Natural killer cell (primary cell): ENCODE results near the gene ACTR6. TPM values are rescaled to one million over a fixed set of nuclear protein-coding genes. Genes with fewer than 3 reads are reported as not detected.

Source experiments
- ATAC-seq, 3 donors: fragments of 150-1000 bp in 2 of 3; fragments of 200-7000 bp in 1 of 3; cut with Tn5 transposase; 1 replicate in 1 of 3; 2 replicates in 2 of 3; pipeline ENCODE4 v1.10.0; 2021; ENCODE audit warnings: mild to moderate bottlenecking in 2 of 3, moderate library complexity in 2 of 3
- DNase-seq, 2 donors: peaks; one replicate each; pipeline versions ENCODE4 v3.0.0 to v3.0.0-alpha.2; 2013 to 2021; ENCODE audit warnings: mixed read lengths in 1 of 2
- H3K27ac ChIP-seq: one replicate; pipeline ENCODE4 v1.5.1; 2013; ENCODE audit warnings: mild to moderate bottlenecking, low read length
- H3K27me3 ChIP-seq: one replicate; pipeline ENCODE4 v1.6.1; 2013; ENCODE audit warnings: low read length; ENCODE audit not compliant: control insufficient read depth, insufficient read depth
- H3K36me3 ChIP-seq: one replicate; pipeline ENCODE4 v1.6.1; 2013; ENCODE audit warnings: low read length; ENCODE audit not compliant: control insufficient read depth, insufficient read depth
- H3K4me1 ChIP-seq: one replicate; pipeline ENCODE4 v1.6.1; 2013; ENCODE audit warnings: low read length; ENCODE audit not compliant: control insufficient read depth, insufficient read depth
- H3K4me3 ChIP-seq: one replicate; pipeline ENCODE4 v1.5.1; 2013; ENCODE audit warnings: low read length
- H3K9me3 ChIP-seq: one replicate; pipeline ENCODE4 v1.6.1; 2013; ENCODE audit warnings: low read length; ENCODE audit not compliant: control insufficient read depth, insufficient read depth
- H3K27ac Mint-ChIP-seq, 2 donors: one replicate each; pipeline ENCODE4 v1.8.0; 2022; ENCODE audit warnings: mild to moderate bottlenecking in 2 of 2, mixed read lengths in 2 of 2, moderate library complexity in 1 of 2
- H3K27me3 Mint-ChIP-seq, 2 donors: one replicate each; pipeline ENCODE4 v1.8.0; 2022; ENCODE audit warnings: low read depth in 2 of 2, mixed read lengths in 2 of 2
- H3K36me3 Mint-ChIP-seq: one replicate; pipeline ENCODE4 v1.8.0; 2022; ENCODE audit warnings: mixed read lengths
- H3K4me1 Mint-ChIP-seq, 2 donors: one replicate each; pipeline ENCODE4 v1.8.0; 2022; ENCODE audit warnings: mixed read lengths in 2 of 2
- H3K4me3 Mint-ChIP-seq: one replicate; pipeline ENCODE4 v1.8.0; 2022; ENCODE audit warnings: mild to moderate bottlenecking, moderate library complexity, mixed read lengths
- H3K9me3 Mint-ChIP-seq, 2 donors: one replicate each; pipeline ENCODE4 v1.8.0; 2022; ENCODE audit warnings: mixed read lengths in 2 of 2
- CTCF ChIP-seq: fragments of 200-600 bp; IDR thresholded peaks from one replicate; pipeline ENCODE4 v1.8.0; 2022; ENCODE audit warnings: antibody characterized with exemption
- WGBS: methylation state at CpG from one replicate; pipeline ENCODE4 v1.1.7; 2013; ENCODE audit warnings: missing lambda C conversion rate; ENCODE audit not compliant: insufficient coverage; 5-methylcytosine and 5-hydroxymethylcytosine counted together
- intact Hi-C: fragments of 100-400 bp; cut with micrococcal nuclease; formaldehyde crosslinking; loops from one replicate; pipeline ENCODE4 v1.14.2; 2022
- total RNA-seq, 4 donors: library from RNA; stranded (reverse); fragments of 120-200 nt in 1 of 4; gene quantifications; one replicate each; pipeline versions ENCODE4 v1.2.3 to v1.2.4, GENCODE V29; 2013 to 2022

ACTR6 gene
- total RNA-seq, 3 donors from 2014 or later (not counting 1 experiment from before 2014, with no cell fraction given), result 20.4 to 27.5 (median 20.8) TPM

DNA sequence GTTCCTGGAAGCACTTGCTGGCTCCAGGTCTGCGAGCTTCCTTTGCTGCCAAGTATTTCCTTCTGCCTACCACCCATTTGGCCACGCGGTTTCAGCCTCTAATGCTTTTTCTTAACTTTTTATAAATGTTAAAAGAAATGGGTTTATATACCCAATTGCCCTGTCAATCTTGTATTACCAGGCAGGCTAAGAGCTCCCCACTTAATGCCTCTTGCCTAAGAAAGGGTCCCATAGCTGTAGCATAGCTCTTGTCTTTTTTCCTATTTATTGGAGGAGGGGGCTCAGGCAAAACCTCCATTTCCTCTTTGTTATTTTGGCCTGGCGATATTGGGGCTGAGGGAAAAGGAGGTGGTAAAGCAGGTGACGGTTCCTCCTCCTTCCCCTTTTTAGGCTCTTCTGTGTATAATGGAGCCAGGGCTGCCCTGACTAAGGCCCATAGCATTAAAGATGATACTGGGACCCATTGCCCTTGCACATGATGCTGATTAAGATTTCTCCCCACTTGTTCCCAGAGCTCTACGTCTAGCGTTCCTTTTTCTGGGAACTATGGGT, 36.4 kb upstream of the ACTR6 start:
- H3K4me1 ChIP-seq, result peaks cover 8% of the 10 kb centered on the region
- no peaks in the 10 kb centered on the region for H3K36me3 Mint-ChIP-seq
- 100% methylated on average over 2 of the region's 7 CpGs for WGBS
- no peaks in the 10 kb centered on the region for H3K27me3 ChIP-seq
- H3K9me3 Mint-ChIP-seq, result no peaks in the 10 kb centered on the region
- intact Hi-C loops, result loop anchor here (5.0 kb wide), 1 partner anchor 33 kb away; no protein-coding TSS in a partner anchor
- H3K36me3 ChIP-seq, result no peaks in the 10 kb centered on the region
- ATAC-seq (no peak), DNase-seq (no peak)
- no peaks in the 10 kb centered on the region for H3K9me3 ChIP-seq
- H3K4me1 Mint-ChIP-seq, result peaks cover 11 to 12% of the 10 kb centered on the region in 2 donors
- H3K27ac ChIP-seq, result no peak overlapping the region
- H3K4me3 ChIP-seq, result peak overlapping the region; percentile 1
- no peaks in the 10 kb centered on the region for H3K27me3 Mint-ChIP-seq
- H3K4me3 Mint-ChIP-seq, result peak overlapping the region; percentile 56
- H3K27ac Mint-ChIP-seq, result no peak overlapping the region
- TF ChIP-seq CTCF, result no peak

GRCh38 chr12:100165356-100165755, 35.3 kb upstream of the ACTR6 start:
- Histone ChIP-seq H3K4me1 (peaks cover 8% of the 10 kb centered on the region), H3K36me3 (no peaks in the 10 kb centered on the region), H3K27me3 (no peaks in the 10 kb centered on the region), H3K9me3 (no peaks in the 10 kb centered on the region), H3K27ac (no peak overlapping the region), H3K4me3 (no peak overlapping the region)
- no peaks in the 10 kb centered on the region for H3K27me3 Mint-ChIP-seq
- intact Hi-C loops, result no loop called here
- ATAC-seq (no peak), DNase-seq (no peak)
- 92% methylated on average over 3 of the region's 3 CpGs for WGBS
- H3K4me1 Mint-ChIP-seq, result peaks cover 11 to 12% of the 10 kb centered on the region in 2 donors
- no peaks in the 10 kb centered on the region for H3K36me3 Mint-ChIP-seq
- no peak overlapping the region for H3K4me3 Mint-ChIP-seq
- no peaks in the 10 kb centered on the region for H3K9me3 Mint-ChIP-seq
- no peak overlapping the region for H3K27ac Mint-ChIP-seq
- no peak for TF ChIP-seq CTCF

GRCh38 chr12:100166232-100166631, 34.4 kb upstream of the ACTR6 start:
- Histone ChIP-seq H3K4me1 (peaks cover 8% of the 10 kb centered on the region), H3K27ac (no peak overlapping the region), H3K4me3 (no peak overlapping the region), H3K9me3 (no peaks in the 10 kb centered on the region), H3K27me3 (no peaks in the 10 kb centered on the region), H3K36me3 (no peaks in the 10 kb centered on the region)
- WGBS, result 95% methylated on average over 10 of the region's 10 CpGs
- Mint-ChIP-seq H3K36me3 (no peaks in the 10 kb centered on the region), H3K4me3 (no peak overlapping the region), H3K27me3 (no peaks in the 10 kb centered on the region), H3K9me3 (no peaks in the 10 kb centered on the region), H3K27ac (no peak overlapping the region), H3K4me1 (peaks cover 11 to 12% of the 10 kb centered on the region in 2 donors)
- ATAC-seq, result no peak
- intact Hi-C loops, result no loop called here
- TF ChIP-seq CTCF, result no peak
- DNase-seq, result no peak

GRCh38 chr12:100168562-100168961, 32.1 kb upstream of the ACTR6 start:
- ATAC-seq (no peak), DNase-seq (no peak)
- Mint-ChIP-seq H3K4me1 (peaks cover 8 to 10% of the 10 kb centered on the region in 2 donors), H3K4me3 (no peak overlapping the region), H3K9me3 (no peaks in the 10 kb centered on the region), H3K27ac (no peak overlapping the region), H3K27me3 (no peaks in the 10 kb centered on the region), H3K36me3 (no peaks in the 10 kb centered on the region)
- Histone ChIP-seq H3K27me3 (no peaks in the 10 kb centered on the region), H3K4me1 (peaks cover 8% of the 10 kb centered on the region), H3K9me3 (no peaks in the 10 kb centered on the region), H3K4me3 (no peak overlapping the region), H3K27ac (no peak overlapping the region), H3K36me3 (no peaks in the 10 kb centered on the region)
- WGBS, result 96% methylated on average over 4 of the region's 4 CpGs
- intact Hi-C loops, result no loop called here
- TF ChIP-seq CTCF, result no peak
